SKM-1 (cell line): ENCODE measurements around the gene DGKE.

Experiments
- DNase-seq: peaks from one replicate; lab custom pipeline; 2025; ENCODE audit not compliant: unreplicated experiment; lab: John Stamatoyannopoulos, UW

The DGKE gene

GRCh38 chr17:56913000-56913311 lies 79.0 kb downstream of the DGKE start:
- DNase-seq, result no peak

- no peak for DNase-seq
These were observed 79.5 kb downstream of the DGKE start for GRCh38 chr17:56913353-56913866.

- DNase-seq, result peak; percentile 85
These were observed 80.1 kb downstream of the DGKE start, which contains the start of gene TRIM25 for GRCh38 chr17:56913867-56914580. Gene TRIM25 (minus strand): TSS chr17:56914049. CDS start chr17:56913988, 61 bp downstream.

- no peak for DNase-seq
These were observed 80.8 kb downstream of the DGKE start for GRCh38 chr17:56914581-56915273.

- DNase-seq, result no peak
These were observed 83.8 kb downstream of the DGKE start for GRCh38 chr17:56917559-56918296.

GRCh38 chr17:56918916-56919315 lies 85.0 kb downstream of the DGKE start:
- peak; percentile 71 for DNase-seq
